CD8-positive, alpha-beta memory T cell (primary cell): Measurements from ENCODE around the gene SPTBN5. TPM values are rescaled to one million over a fixed set of nuclear protein-coding genes. Genes with fewer than 3 reads are reported as not detected.

Experiments used
- CTCF ChIA-PET: fragments of 350-600 bp; sonication (Branson Sonifier 250); formaldehyde crosslinking; loops from one replicate; lab custom pipeline; 2021; ENCODE audit warnings: antibody characterized with exemption; lab: Charles Lee
- POLR2A ChIA-PET: fragments of 350-600 bp; sonication (Branson Sonifier 250); formaldehyde crosslinking; loops from one replicate; lab custom pipeline; 2021; ENCODE audit warnings: antibody characterized with exemption; lab: Charles Lee
- DNase-seq, 5 donors: peaks; one replicate each; pipeline versions ENCODE4 v3.0.0 to v3.0.0-alpha.2; 2020 to 2022; ENCODE audit warnings: mixed read lengths in 1 of 5
- H3K27ac ChIP-seq: one replicate; pipeline ENCODE4 v1.7.0; 2013; ENCODE audit warnings: low read depth, mild to moderate bottlenecking, low read length, moderate library complexity
- H3K27me3 ChIP-seq: 2 replicates; pipeline ENCODE4 v1.7.0; 2013; ENCODE audit warnings: low read length, mild to moderate bottlenecking; ENCODE audit not compliant: insufficient read depth, poor library complexity, severe bottlenecking
- H3K36me3 ChIP-seq: 2 replicates; pipeline ENCODE4 v1.7.0; 2013; ENCODE audit warnings: mild to moderate bottlenecking, low read length, moderate library complexity; ENCODE audit not compliant: insufficient read depth
- H3K4me1 ChIP-seq: 2 replicates; pipeline ENCODE4 v1.7.0; 2013; ENCODE audit warnings: mild to moderate bottlenecking, low read length, moderate library complexity; ENCODE audit not compliant: insufficient read depth
- H3K4me3 ChIP-seq: 2 replicates; pipeline ENCODE4 v1.7.0; 2013; ENCODE audit warnings: mild to moderate bottlenecking, low read length
- H3K9me3 ChIP-seq: 2 replicates; pipeline ENCODE4 v1.7.0; 2013; ENCODE audit warnings: mild to moderate bottlenecking, low read length
- H3K27ac Mint-ChIP-seq, 8 donors: one replicate each; pipeline ENCODE4 v1.8.0; 2020 to 2021; ENCODE audit warnings: mixed read lengths in 8 of 8, mild to moderate bottlenecking in 6 of 8, inconsistent platforms in 3 of 8, moderate library complexity in 3 of 8
- H3K27me3 Mint-ChIP-seq, 2 donors: one replicate each; pipeline ENCODE4 v1.8.0; 2020 to 2021; ENCODE audit warnings: mixed read lengths in 2 of 2, mild to moderate bottlenecking in 1 of 2, moderate library complexity in 1 of 2
- H3K36me3 Mint-ChIP-seq, 3 donors: one replicate each; pipeline ENCODE4 v1.8.0; 2020 to 2021; ENCODE audit warnings: mixed read lengths in 3 of 3, inconsistent platforms in 1 of 3, mild to moderate bottlenecking in 1 of 3
- H3K4me1 Mint-ChIP-seq, 3 donors: one replicate each; pipeline ENCODE4 v1.8.0; 2020 to 2021; ENCODE audit warnings: mixed read lengths in 3 of 3, inconsistent platforms in 1 of 3, mild to moderate bottlenecking in 1 of 3
- H3K4me3 Mint-ChIP-seq, 7 donors: one replicate each; pipeline ENCODE4 v1.8.0; 2020 to 2021; ENCODE audit warnings: mixed read lengths in 7 of 7, mild to moderate bottlenecking in 6 of 7, moderate library complexity in 4 of 7, inconsistent platforms in 2 of 7
- H3K9me3 Mint-ChIP-seq, 5 donors: one replicate each; pipeline ENCODE4 v1.8.0; 2020 to 2022; ENCODE audit warnings: mixed read lengths in 5 of 5, mild to moderate bottlenecking in 3 of 5, moderate library complexity in 2 of 5, inconsistent platforms in 1 of 5
- polyA plus RNA-seq: library from polyadenylated mRNA; unstranded; fragments of 300-500 nt; fragmentation: Illumina TruSeq; gene quantifications from one replicate; pipeline ENCODE4 v1.2.3, GENCODE V29; 2021
- total RNA-seq, 2 experiments: library from RNA; stranded (reverse); gene quantifications; one replicate each; pipeline ENCODE4 v1.2.3, GENCODE V29; 2021

The SPTBN5 gene
- total and polyA plus RNA-seq, 3 experiments from 2014 or later, result 0.31 to 0.39 TPM; not detected in 1

DNA sequence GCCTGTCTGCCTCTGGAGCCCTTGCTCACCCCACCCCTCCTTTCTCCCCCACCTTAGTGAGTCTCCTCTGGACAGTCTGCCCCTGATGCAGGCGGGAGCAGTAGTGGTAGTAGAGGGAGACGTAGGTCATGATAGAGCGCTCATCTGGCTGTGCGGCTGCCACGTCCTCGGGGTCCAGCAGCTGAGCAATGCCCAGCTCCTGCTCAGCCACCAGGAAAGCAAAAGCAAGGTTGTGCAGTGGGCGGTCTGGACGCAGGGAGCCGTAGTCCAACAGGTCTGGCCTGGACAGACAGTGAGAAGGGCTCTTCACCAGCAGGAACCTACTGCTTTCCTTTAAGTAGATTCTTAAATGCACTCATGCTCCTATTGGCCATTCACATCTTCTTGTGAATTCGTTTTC is 6.7 kb downstream of the SPTBN5 start:
- peak overlapping the region in 6 of 8 donors; percentile 15 to 93 (median 68) for H3K27ac Mint-ChIP-seq
- CTCF ChIA-PET, result interaction anchor here (1.6 kb wide), 1 partner anchor 17 kb away, joined by 5 read pairs; no protein-coding TSS in a partner anchor
- Histone ChIP-seq H3K27ac (no peak overlapping the region), H3K4me3 (no peak overlapping the region), H3K9me3 (no peaks in the 10 kb centered on the region), H3K4me1 (peaks cover 21% of the 10 kb centered on the region), H3K36me3 (no peaks in the 10 kb centered on the region), H3K27me3 (no peaks in the 10 kb centered on the region)
- H3K4me1 Mint-ChIP-seq, result peaks cover 25 to 42% (median 30%) of the 10 kb centered on the region in 3 donors
- no peak for DNase-seq
- H3K9me3 Mint-ChIP-seq, result no peaks in the 10 kb centered on the region
- peaks cover 0 to 2% (median 0%) of the 10 kb centered on the region in 3 donors for H3K36me3 Mint-ChIP-seq
- POLR2A ChIA-PET, result interaction anchor here (1.7 kb wide), 1 partner anchor 8 kb away, joined by 6 read pairs; no protein-coding TSS in a partner anchor
- H3K27me3 Mint-ChIP-seq, result peaks cover 0 to 2% of the 10 kb centered on the region in 2 donors
- peak overlapping the region in 1 of 7 donors; percentile 36 for H3K4me3 Mint-ChIP-seq

DNA sequence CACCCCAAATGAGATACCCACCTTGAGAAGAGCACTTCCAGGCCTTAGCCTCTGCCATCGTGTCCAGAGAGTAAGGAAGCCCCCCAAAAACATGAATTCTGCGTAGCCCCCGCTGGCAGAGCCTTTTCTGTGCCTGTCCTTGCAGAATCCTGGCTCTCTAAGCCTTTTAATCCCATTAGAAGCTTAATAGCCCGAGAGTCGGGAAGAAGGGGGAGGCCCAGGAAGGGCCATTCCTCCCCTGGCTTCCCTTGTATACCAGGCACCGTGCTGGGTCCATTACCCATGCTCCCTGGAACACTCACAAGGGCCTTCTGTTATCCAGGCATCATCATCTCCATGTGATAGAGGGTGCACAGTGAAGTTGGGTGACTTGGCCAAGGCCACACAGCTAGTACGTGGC is 7.1 kb downstream of the SPTBN5 start:
- peak overlapping the region in 4 of 8 donors; percentile 10 to 74 (median 57) for H3K27ac Mint-ChIP-seq
- POLR2A ChIA-PET, result interaction anchor here (1.7 kb wide), 1 partner anchor 8 kb away, joined by 6 read pairs; no protein-coding TSS in a partner anchor

DNA sequence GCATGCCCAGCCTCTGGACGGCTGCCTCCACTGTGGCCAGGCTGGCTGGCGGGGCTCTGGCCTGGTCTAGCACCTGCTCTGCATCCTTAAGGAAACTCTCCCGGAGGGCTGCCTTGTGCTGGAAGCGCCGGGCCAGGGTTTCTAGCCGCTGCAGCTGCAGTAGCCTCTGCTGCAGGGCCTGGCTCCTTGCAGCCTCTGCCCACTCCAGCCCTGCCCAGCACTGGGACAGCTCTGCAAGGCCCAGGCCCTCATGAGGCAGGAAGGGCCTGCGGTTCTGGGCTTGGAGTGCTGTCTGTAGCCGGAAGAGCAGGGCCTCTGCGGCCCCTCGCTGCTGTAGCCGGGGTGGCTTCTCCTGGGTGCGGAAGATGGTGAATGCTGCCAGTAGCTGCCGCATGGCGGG is 8.0 kb downstream of the SPTBN5 start:
- Mint-ChIP-seq H3K4me3 (no peak overlapping the region), H3K27me3 (peaks cover 4 to 8% of the 10 kb centered on the region in 2 donors), H3K9me3 (no peaks in the 10 kb centered on the region), H3K27ac (no peak overlapping the region), H3K36me3 (peaks cover 0 to 3% (median 0%) of the 10 kb centered on the region in 3 donors), H3K4me1 (peaks cover 31 to 44% (median 34%) of the 10 kb centered on the region in 3 donors)
- no peaks in the 10 kb centered on the region for H3K9me3 ChIP-seq
- DNase-seq, result no peak
- no peak overlapping the region for H3K27ac ChIP-seq
- H3K4me1 ChIP-seq, result peaks cover 17% of the 10 kb centered on the region
- POLR2A ChIA-PET, result interaction anchor here (1.7 kb wide), 1 partner anchor 9 kb away, joined by 6 read pairs; no protein-coding TSS in a partner anchor
- CTCF ChIA-PET, result interaction anchor here (1.6 kb wide), 1 partner anchor 19 kb away, joined by 5 read pairs; no protein-coding TSS in a partner anchor
- peaks cover 7% of the 10 kb centered on the region for H3K27me3 ChIP-seq
- H3K36me3 ChIP-seq, result no peaks in the 10 kb centered on the region
- H3K4me3 ChIP-seq, result no peak overlapping the region

More for the DNA sequence above, 7.1 kb downstream of the SPTBN5 start:
- H3K9me3 Mint-ChIP-seq, result no peaks in the 10 kb centered on the region
- H3K36me3 Mint-ChIP-seq, result peaks cover 0 to 2% (median 0%) of the 10 kb centered on the region in 3 donors
- no peak overlapping the region for H3K4me3 Mint-ChIP-seq
- no peak for DNase-seq
- CTCF ChIA-PET, result interaction anchor here (1.6 kb wide), 1 partner anchor 18 kb away, joined by 5 read pairs; no protein-coding TSS in a partner anchor
- Histone ChIP-seq H3K4me3 (no peak overlapping the region), H3K4me1 (peaks cover 17% of the 10 kb centered on the region), H3K9me3 (no peaks in the 10 kb centered on the region), H3K27me3 (no peaks in the 10 kb centered on the region), H3K36me3 (no peaks in the 10 kb centered on the region), H3K27ac (no peak overlapping the region)
- peaks cover 25 to 39% (median 30%) of the 10 kb centered on the region in 3 donors for H3K4me1 Mint-ChIP-seq
- peaks cover 0 to 2% of the 10 kb centered on the region in 2 donors for H3K27me3 Mint-ChIP-seq

DNA sequence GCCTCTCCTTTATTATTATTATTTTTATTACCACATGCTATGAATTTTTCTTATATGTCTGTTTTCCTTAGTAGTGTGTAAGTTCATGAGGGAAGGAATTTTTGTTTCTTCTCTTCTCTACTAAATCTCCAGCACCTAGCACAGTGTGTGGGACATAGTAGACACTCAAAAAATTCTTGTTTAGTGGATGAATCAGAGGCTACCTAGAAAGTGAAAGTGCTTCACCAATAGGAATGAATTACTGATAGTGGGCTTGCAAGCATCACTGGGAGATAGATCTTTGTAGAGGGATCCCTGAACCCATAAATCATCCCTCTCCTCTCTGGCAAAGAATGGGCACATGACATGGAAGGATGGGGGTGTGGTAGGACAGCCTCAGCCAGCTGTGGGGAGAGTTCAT is 8.5 kb downstream of the SPTBN5 start:
- H3K9me3 Mint-ChIP-seq, result no peaks in the 10 kb centered on the region
- no peak overlapping the region for H3K27ac Mint-ChIP-seq
- peaks cover 0 to 3% (median 0%) of the 10 kb centered on the region in 3 donors for H3K36me3 Mint-ChIP-seq
- no peak overlapping the region for H3K4me3 Mint-ChIP-seq
- H3K27ac ChIP-seq, result no peak overlapping the region
- H3K27me3 ChIP-seq, result peaks cover 7% of the 10 kb centered on the region
- no peaks in the 10 kb centered on the region for H3K9me3 ChIP-seq
- peaks cover 34 to 42% (median 35%) of the 10 kb centered on the region in 3 donors for H3K4me1 Mint-ChIP-seq
- peaks cover 6 to 12% of the 10 kb centered on the region in 2 donors for H3K27me3 Mint-ChIP-seq
- no peaks in the 10 kb centered on the region for H3K36me3 ChIP-seq
- H3K4me3 ChIP-seq, result no peak overlapping the region
- DNase-seq, result no peak
- POLR2A ChIA-PET, result no interaction called here
- CTCF ChIA-PET, result no interaction called here
- peaks cover 17% of the 10 kb centered on the region for H3K4me1 ChIP-seq

DNA sequence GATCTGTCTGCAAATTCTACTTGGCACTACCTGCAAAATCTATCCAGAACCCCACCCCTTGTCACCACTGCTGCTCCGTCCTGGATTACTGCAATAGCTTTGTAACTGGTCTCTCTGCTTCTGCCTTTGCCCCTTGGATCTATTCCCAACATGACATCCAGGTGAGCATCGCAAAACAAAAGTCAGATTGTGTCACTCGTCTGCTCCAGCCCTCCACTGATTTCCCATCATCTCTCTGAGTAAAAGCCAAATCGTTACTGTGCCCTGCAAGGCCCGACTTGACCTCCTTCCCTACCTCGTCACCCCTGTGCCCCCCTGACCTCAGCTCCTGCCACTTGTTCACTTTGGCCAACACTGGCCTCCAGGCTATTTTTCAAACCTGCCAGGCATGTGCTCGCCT is 9.4 kb downstream of the SPTBN5 start:
- H3K36me3 ChIP-seq, result no peaks in the 10 kb centered on the region
- Mint-ChIP-seq H3K4me3 (peak overlapping the region in 1 of 7 donors; percentile 2), H3K27me3 (peaks cover 5 to 12% of the 10 kb centered on the region in 2 donors), H3K27ac (peak overlapping the region in 3 of 8 donors; percentile 39 to 87 (median 53)), H3K9me3 (no peaks in the 10 kb centered on the region), H3K4me1 (peaks cover 30 to 35% (median 33%) of the 10 kb centered on the region in 3 donors), H3K36me3 (peaks cover 0 to 3% (median 0%) of the 10 kb centered on the region in 3 donors)
- POLR2A ChIA-PET, result no interaction called here
- no peak overlapping the region for H3K4me3 ChIP-seq
- CTCF ChIA-PET, result no interaction called here
- peaks cover 17% of the 10 kb centered on the region for H3K4me1 ChIP-seq
- no peak for DNase-seq
- peaks cover 7% of the 10 kb centered on the region for H3K27me3 ChIP-seq
- H3K27ac ChIP-seq, result no peak overlapping the region
- no peaks in the 10 kb centered on the region for H3K9me3 ChIP-seq

DNA sequence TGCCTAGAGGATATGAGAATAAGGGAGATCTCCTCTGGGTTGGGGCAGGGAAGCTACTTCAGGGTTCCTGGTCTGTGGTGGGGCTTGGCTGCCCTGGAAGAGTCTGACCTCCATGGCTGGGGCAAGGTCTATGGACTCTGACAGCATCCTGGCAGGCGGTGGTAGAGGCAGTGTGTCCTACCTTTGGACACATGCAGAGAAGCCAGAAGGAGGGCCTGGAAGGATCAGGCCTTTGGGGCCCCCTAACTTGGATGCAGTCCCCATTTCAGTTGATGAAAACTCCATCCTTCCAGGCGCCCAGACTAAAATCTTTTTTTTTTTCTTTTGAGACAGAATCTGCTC is 10.4 kb downstream of the SPTBN5 start:
- Histone ChIP-seq H3K4me3 (no peak overlapping the region), H3K4me1 (peaks cover 8% of the 10 kb centered on the region), H3K36me3 (no peaks in the 10 kb centered on the region), H3K27me3 (peaks cover 7% of the 10 kb centered on the region), H3K9me3 (no peaks in the 10 kb centered on the region), H3K27ac (no peak overlapping the region)
- no peak for DNase-seq
- POLR2A ChIA-PET, result no interaction called here
- CTCF ChIA-PET, result no interaction called here
- no peaks in the 10 kb centered on the region for H3K9me3 Mint-ChIP-seq
- peak overlapping the region in 2 of 8 donors; percentile 66 to 70 for H3K27ac Mint-ChIP-seq
- H3K4me1 Mint-ChIP-seq, result peaks cover 20 to 25% (median 23%) of the 10 kb centered on the region in 3 donors
- H3K27me3 Mint-ChIP-seq, result peaks cover 5 to 12% of the 10 kb centered on the region in 2 donors
- H3K4me3 Mint-ChIP-seq, result no peak overlapping the region
- H3K36me3 Mint-ChIP-seq, result peaks cover 0 to 3% (median 0%) of the 10 kb centered on the region in 3 donors

DNA sequence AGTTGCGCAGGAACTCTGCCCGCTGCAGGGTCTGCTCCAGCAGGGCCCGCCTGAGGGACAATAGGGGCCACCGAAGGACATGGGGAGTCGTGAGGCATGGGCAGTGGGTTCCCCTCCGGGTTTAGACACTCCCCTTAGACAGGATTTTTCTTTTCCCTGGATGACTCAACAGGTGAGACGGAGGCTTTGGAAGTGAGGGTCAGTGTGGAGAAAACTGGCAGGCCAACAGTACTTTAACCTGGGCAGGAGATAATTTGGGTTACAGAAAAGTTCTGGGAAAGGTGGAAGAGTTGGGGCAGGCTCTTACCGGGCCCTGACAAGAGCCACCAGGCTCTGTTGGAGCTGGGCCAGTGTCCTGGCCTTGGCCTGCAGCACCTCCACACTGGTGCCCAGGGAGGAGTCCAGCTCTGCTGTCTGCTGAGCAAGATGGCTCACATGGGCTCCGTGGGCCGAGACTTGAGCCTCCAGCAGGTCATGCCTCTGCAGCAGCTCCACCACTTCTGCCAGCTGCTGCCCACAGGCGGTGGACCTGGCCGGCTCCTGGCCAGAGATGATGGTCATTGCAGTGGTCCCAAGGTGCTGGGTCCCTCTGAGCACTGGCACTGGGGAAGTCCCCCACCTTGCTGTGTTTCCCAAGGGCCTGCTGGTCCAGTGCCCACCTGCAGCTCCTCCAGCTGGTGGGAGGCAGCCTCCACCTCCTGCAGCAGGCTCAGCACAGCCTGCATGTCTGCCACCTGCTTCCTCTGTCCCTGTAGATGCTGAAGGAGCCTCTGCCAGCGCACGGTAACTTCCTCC is 11.0 kb downstream of the SPTBN5 start:
- H3K27ac ChIP-seq, result no peak overlapping the region
- Mint-ChIP-seq H3K27ac (peak overlapping the region in 2 of 8 donors; percentile 66 to 70), H3K4me3 (peak overlapping the region in 2 of 7 donors; percentile 14 to 25), H3K4me1 (peaks cover 16 to 19% (median 17%) of the 10 kb centered on the region in 3 donors), H3K9me3 (no peaks in the 10 kb centered on the region), H3K27me3 (peaks cover 5 to 12% of the 10 kb centered on the region in 2 donors), H3K36me3 (peaks cover 0 to 3% (median 0%) of the 10 kb centered on the region in 3 donors)
- peaks cover 3% of the 10 kb centered on the region for H3K4me1 ChIP-seq
- no peaks in the 10 kb centered on the region for H3K9me3 ChIP-seq
- DNase-seq, result no peak
- ChIA-PET POLR2A (interaction anchor here (0.5 kb wide), 1 partner anchor 392 kb away, joined by 3 read pairs; no protein-coding TSS in a partner anchor), CTCF (no interaction called here)
- no peaks in the 10 kb centered on the region for H3K36me3 ChIP-seq
- H3K27me3 ChIP-seq, result peaks cover 7% of the 10 kb centered on the region
- no peak overlapping the region for H3K4me3 ChIP-seq
